IMR-90 (cell line): ENCODE results near the gene TSPEAR. TPM values are rescaled to one million over a fixed set of nuclear protein-coding genes. Genes with fewer than 3 reads are reported as not detected.

Experiments
- ATAC-seq: fragments of 200-7000 bp; cut with Tn5 transposase; 2 replicates; pipeline ENCODE4 v1.9.1; 2020; ENCODE audit warnings: low read depth, mild to moderate bottlenecking, moderate library complexity
- BruUV-seq: library from RNA; stranded (reverse); fragments of 400-500 nt; replicated peaks from 2 replicates; lab custom pipeline; 2021; lab: Mats Ljungman, UMichigan
- CTCF ChIA-PET: fragments of 300-600 bp; formaldehyde crosslinking; extraction: SDS; loops from one replicate; lab custom pipeline; 2021; ENCODE audit warnings: antibody characterized with exemption; lab: Yijun Ruan, JAX
- POLR2A ChIA-PET: fragments of 300-600 bp; sonication (Branson Sonifier 250); formaldehyde crosslinking; loops from one replicate; lab custom pipeline; 2022; ENCODE audit warnings: antibody characterized with exemption; ENCODE audit not compliant: unreplicated experiment; lab: Charles Lee
- DNase-seq: peaks from one replicate; pipeline ENCODE4 v3.0.0; 2013
- H2AFZ ChIP-seq: replicated peaks from 2 replicates; pipeline ENCODE3; 2013; ENCODE audit warnings: low read length, mild to moderate bottlenecking; ENCODE audit not compliant: poor library complexity
- H2AK5ac ChIP-seq: 2 replicates; pipeline ENCODE4 v1.6.1; 2013; ENCODE audit warnings: low read depth, low read length, inconsistent platforms
- H2AK9ac ChIP-seq: replicated peaks from 2 replicates; pipeline ENCODE3; 2013; ENCODE audit warnings: mild to moderate bottlenecking, low read depth, low read length, moderate library complexity; ENCODE audit not compliant: poor library complexity
- H2BK120ac ChIP-seq: 2 replicates; pipeline ENCODE4 v1.6.1; 2013; ENCODE audit warnings: low read depth, low read length, inconsistent platforms
- H2BK15ac ChIP-seq: 3 replicates; pipeline ENCODE4 v1.6.1; 2013; ENCODE audit warnings: low read depth, low read length, inconsistent platforms
- H2BK20ac ChIP-seq: 2 replicates; pipeline ENCODE4 v1.6.1; 2013; ENCODE audit warnings: low read depth, mild to moderate bottlenecking, inconsistent platforms, low read length, moderate library complexity
- H2BK5ac ChIP-seq: 2 replicates; pipeline ENCODE4 v1.6.1; 2013; ENCODE audit warnings: mild to moderate bottlenecking, low read depth, low read length, inconsistent platforms; ENCODE audit not compliant: poor library complexity, severe bottlenecking
- H3K14ac ChIP-seq: replicated peaks from 2 replicates; pipeline ENCODE4 v1.6.1; 2013; ENCODE audit warnings: low read depth, low read length, inconsistent platforms
- H3K18ac ChIP-seq: 2 replicates; pipeline ENCODE4 v1.6.1; 2013; ENCODE audit warnings: low read depth, low read length, control low read depth
- H3K23ac ChIP-seq: 2 replicates; pipeline ENCODE4 v1.6.1; 2013; ENCODE audit warnings: low read depth, low read length, inconsistent platforms
- H3K27ac ChIP-seq: 2 replicates; pipeline ENCODE4 v1.5.1; 2013; ENCODE audit warnings: mild to moderate bottlenecking, control low read depth, low read length; ENCODE audit not compliant: insufficient read depth
- H3K27me3 ChIP-seq: 2 replicates; pipeline ENCODE4 v1.6.1; 2013; ENCODE audit warnings: low read length; ENCODE audit not compliant: control insufficient read depth, insufficient read depth
- H3K36me3 ChIP-seq: 2 replicates; pipeline ENCODE4 v1.6.1; 2013; ENCODE audit warnings: low read length, mixed read lengths; ENCODE audit not compliant: control insufficient read depth, insufficient read depth
- H3K4ac ChIP-seq: 2 replicates; pipeline ENCODE4 v1.6.1; 2013; ENCODE audit warnings: low read depth, low read length, inconsistent platforms
- H3K4me1 ChIP-seq: 2 replicates; pipeline ENCODE4 v1.6.1; 2013; ENCODE audit warnings: low read length, mixed read lengths; ENCODE audit not compliant: control insufficient read depth, insufficient read depth
- H3K4me2 ChIP-seq: 2 replicates; pipeline ENCODE4 v1.6.1; 2013; ENCODE audit warnings: low read depth, mild to moderate bottlenecking, control low read depth, low read length, moderate library complexity
- H3K4me3 ChIP-seq: 2 replicates; pipeline ENCODE4 v1.5.1; 2013; ENCODE audit warnings: low read depth, mild to moderate bottlenecking, control low read depth, low read length, moderate library complexity; ENCODE audit not compliant: insufficient read depth
- H3K56ac ChIP-seq: 2 replicates; pipeline ENCODE4 v1.6.1; 2013; ENCODE audit warnings: low read length, inconsistent platforms; ENCODE audit not compliant: insufficient read depth; ENCODE audit errors: extremely low read depth
- H3K79me1 ChIP-seq, 2 experiments: 2 replicates each; pipeline ENCODE4 v1.6.1; 2013; ENCODE audit warnings: low read length in 2 of 2, inconsistent platforms in 1 of 2, low read depth in 1 of 2
- H3K9ac ChIP-seq: 2 replicates; pipeline ENCODE4 v1.6.1; 2013; ENCODE audit warnings: low read depth, low read length, control low read depth
- H3K9me1 ChIP-seq: 2 replicates; pipeline ENCODE4 v1.6.1; 2013; ENCODE audit warnings: low read length, inconsistent platforms; ENCODE audit not compliant: insufficient read depth
- H3K9me3 ChIP-seq: 2 replicates; pipeline ENCODE4 v1.6.1; 2013; ENCODE audit warnings: low read length; ENCODE audit not compliant: control insufficient read depth, insufficient read depth
- H4K20me1 ChIP-seq: 2 replicates; pipeline ENCODE4 v1.6.1; 2013; ENCODE audit warnings: low read length, inconsistent platforms; ENCODE audit not compliant: insufficient read depth
- H4K5ac ChIP-seq: 2 replicates; pipeline ENCODE4 v1.6.1; 2013; ENCODE audit warnings: mild to moderate bottlenecking, low read depth, low read length, control low read depth
- H4K8ac ChIP-seq, 2 experiments: 2 replicates each; pipeline ENCODE4 v1.6.1; 2013; ENCODE audit warnings: low read depth in 2 of 2, low read length in 2 of 2, control low read depth in 1 of 2, inconsistent platforms in 1 of 2
- H4K91ac ChIP-seq: 2 replicates; pipeline ENCODE4 v1.6.1; 2013; ENCODE audit warnings: low read depth, low read length, inconsistent platforms; ENCODE audit not compliant: insufficient read depth
- CHD1 ChIP-seq: IDR thresholded peaks from 2 replicates; pipeline ENCODE4 v1.6.1; 2012; ENCODE audit warnings: low read depth, low read length, improper control_type of control experiment
- FOS ChIP-seq: fragments of 150-350 bp; IDR thresholded peaks from 2 replicates; pipeline ENCODE4 v1.6.1; 2016; ENCODE audit warnings: low read depth, low read length
- MAZ ChIP-seq: IDR thresholded peaks from 2 replicates; pipeline ENCODE4 v1.6.1; 2012; ENCODE audit warnings: low read depth, mild to moderate bottlenecking, low read length, improper control_type of control experiment, moderate library complexity, borderline replicate concordance
- MXI1 ChIP-seq: IDR thresholded peaks from 2 replicates; pipeline ENCODE4 v1.6.1; 2012; ENCODE audit warnings: low read depth, mild to moderate bottlenecking, low read length, moderate library complexity, borderline replicate concordance
- NFE2L2 ChIP-seq: fragments of 150-350 bp; IDR thresholded peaks from 2 replicates; pipeline ENCODE4 v1.6.1; 2016; ENCODE audit warnings: low read depth, mild to moderate bottlenecking, low read length
- RFX5 ChIP-seq: IDR thresholded peaks from 2 replicates; pipeline ENCODE4 v1.8.0; 2012; ENCODE audit warnings: low read depth, mild to moderate bottlenecking, low read length, moderate library complexity
- SMC3 ChIP-seq: fragments of 150-350 bp; IDR thresholded peaks from 2 replicates; pipeline ENCODE4 v1.6.1; 2016; ENCODE audit warnings: low read depth, mild to moderate bottlenecking, antibody characterized with exemption, low read length, moderate library complexity
- WGBS, 2 experiments: methylation state at CpG; one replicate each; pipeline versions ENCODE4 v1.1.5 to v1.1.7; 2013; ENCODE audit warnings: missing lambda C conversion rate in 2 of 2; ENCODE audit not compliant: insufficient read length in 1 of 2; ENCODE audit errors: extremely low coverage in 2 of 2; 5-methylcytosine and 5-hydroxymethylcytosine counted together
- dilution Hi-C: fragments of 300-500 bp; cut with HindIII; formaldehyde crosslinking; loops from one replicate; pipeline ENCODE4 v1.14.3; 2018; ENCODE audit warnings: low sequenced_read_pairs; ENCODE audit not compliant: unreplicated experiment
- in situ Hi-C: fragments of 300-500 bp; cut with MboI; formaldehyde crosslinking; loops from 3 replicates; pipeline ENCODE4 v1.14.3; 2019; ENCODE audit warnings: low sequenced_read_pairs, inconsistent platforms, mixed read lengths
- intact Hi-C: fragments of 100-400 bp; cut with micrococcal nuclease; formaldehyde crosslinking; loops from 2 replicates; pipeline ENCODE4 v1.10.0; 2022
- polyA plus RNA-seq, 3 experiments: library from polyadenylated mRNA; depleted of rRNA; stranded (reverse); fragments of >200 nt; gene quantifications; 2 replicates each; pipeline ENCODE4 v1.2.3, GENCODE V29; 2012; ENCODE audit warnings: low replicate concordance in 1 of 3
- total RNA-seq: library from RNA; depleted of rRNA; stranded (reverse); fragments of >200 nt; gene quantifications from 2 replicates; pipeline ENCODE4 v1.2.3, GENCODE V29; 2012
- TF ChIP-seq, protein P1 (sequence below): conservative IDR thresholded peaks from 2 replicates; pipeline ENCODE4 v1.5.1; 2012; ENCODE audit warnings: mild to moderate bottlenecking, low read depth, low read length, improper control_type of control experiment
- TF ChIP-seq, protein P2 (sequence below): fragments of 150-350 bp; IDR thresholded peaks from 2 replicates; pipeline ENCODE4 v1.6.1; 2016; ENCODE audit warnings: low read depth, mild to moderate bottlenecking, low read length, moderate library complexity, borderline replicate concordance

Gene TSPEAR
- total and polyA plus RNA-seq, 2 of the 4 experiments (the other 2 are of a cell fraction), result not detected

DNA sequence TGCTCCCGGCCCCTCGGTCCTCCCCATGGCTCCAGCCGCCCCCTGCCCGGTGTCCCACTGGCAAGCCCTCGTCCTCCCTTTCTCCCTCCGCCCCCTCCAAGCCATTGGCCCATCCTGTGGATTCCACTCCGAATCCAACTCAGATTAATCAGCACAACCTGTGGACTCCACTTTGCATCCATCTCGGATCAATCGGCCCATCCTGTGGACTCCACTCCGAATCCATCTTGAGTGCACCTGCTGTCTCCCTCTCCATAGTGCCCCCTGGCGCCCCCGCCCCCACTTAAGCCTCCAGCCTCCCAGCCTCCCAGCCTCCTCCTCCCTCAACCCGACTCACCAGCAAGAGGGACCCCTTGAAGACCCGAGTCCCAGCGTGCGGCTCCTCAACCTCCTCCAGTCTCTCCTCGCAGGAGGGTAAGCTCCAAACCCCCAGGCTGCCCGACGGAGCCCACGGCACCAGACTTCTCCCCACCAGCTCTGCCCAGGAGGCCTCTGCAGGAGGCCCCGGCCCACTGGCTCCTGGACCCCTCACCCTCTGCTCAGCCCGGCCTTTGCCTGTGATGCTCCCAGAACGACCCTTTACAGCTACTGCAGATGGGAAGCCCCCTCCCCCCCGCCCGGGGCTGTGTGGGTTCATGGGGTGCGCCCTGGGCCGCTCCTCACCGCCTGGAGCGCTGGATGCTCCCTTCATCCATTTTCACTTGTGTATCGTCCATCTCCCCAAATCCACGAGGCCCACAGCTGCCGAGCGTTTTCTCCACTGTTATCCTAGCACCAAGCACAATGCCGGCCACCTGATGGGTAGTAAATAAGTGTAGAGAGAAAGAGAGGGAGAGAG lies 40.6 kb upstream of the TSPEAR start:
- Histone ChIP-seq H3K9me1 (peaks cover 2% of the 10 kb centered on the region; the same call in 1 of the 2 replicates), H4K20me1 (no peaks in the 10 kb centered on the region), H2BK15ac (no peak overlapping the region), H3K79me1 (no peaks in the 10 kb centered on the region), H4K91ac (no peak overlapping the region), H4K5ac (no peak overlapping the region), H3K27me3 (peaks cover 36% of the 10 kb centered on the region), H3K4me3 (no peak overlapping the region), H3K9me3 (peaks cover 3% of the 10 kb centered on the region; the same call in 1 of the 2 replicates), H3K18ac (no peak overlapping the region), H3K9ac (no peak overlapping the region), H2BK5ac (no peak overlapping the region), H4K8ac (no peak overlapping the region), H2AK5ac (no peak overlapping the region), H2AFZ (no peak overlapping the region), H3K14ac (no peak overlapping the region), H3K4ac (no peak overlapping the region), H3K27ac (no peak overlapping the region), H2BK120ac (no peak overlapping the region), H2BK20ac (no peak overlapping the region), H3K23ac (no peak overlapping the region), H3K56ac (no peak overlapping the region), H3K36me3 (no peaks in the 10 kb centered on the region), H3K4me1 (no peaks in the 10 kb centered on the region), H3K4me2 (no peak overlapping the region), H2AK9ac (no peak overlapping the region)
- dilution Hi-C loops, result no loop called here
- ATAC-seq (no peak), DNase-seq (no peak)
- no peak for TF ChIP-seq RFX5
- no peak for TF ChIP-seq MAZ
- TF ChIP-seq, protein P1, sequence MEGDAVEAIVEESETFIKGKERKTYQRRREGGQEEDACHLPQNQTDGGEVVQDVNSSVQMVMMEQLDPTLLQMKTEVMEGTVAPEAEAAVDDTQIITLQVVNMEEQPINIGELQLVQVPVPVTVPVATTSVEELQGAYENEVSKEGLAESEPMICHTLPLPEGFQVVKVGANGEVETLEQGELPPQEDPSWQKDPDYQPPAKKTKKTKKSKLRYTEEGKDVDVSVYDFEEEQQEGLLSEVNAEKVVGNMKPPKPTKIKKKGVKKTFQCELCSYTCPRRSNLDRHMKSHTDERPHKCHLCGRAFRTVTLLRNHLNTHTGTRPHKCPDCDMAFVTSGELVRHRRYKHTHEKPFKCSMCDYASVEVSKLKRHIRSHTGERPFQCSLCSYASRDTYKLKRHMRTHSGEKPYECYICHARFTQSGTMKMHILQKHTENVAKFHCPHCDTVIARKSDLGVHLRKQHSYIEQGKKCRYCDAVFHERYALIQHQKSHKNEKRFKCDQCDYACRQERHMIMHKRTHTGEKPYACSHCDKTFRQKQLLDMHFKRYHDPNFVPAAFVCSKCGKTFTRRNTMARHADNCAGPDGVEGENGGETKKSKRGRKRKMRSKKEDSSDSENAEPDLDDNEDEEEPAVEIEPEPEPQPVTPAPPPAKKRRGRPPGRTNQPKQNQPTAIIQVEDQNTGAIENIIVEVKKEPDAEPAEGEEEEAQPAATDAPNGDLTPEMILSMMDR, result no peak
- TF ChIP-seq CHD1, result no peak
- TF ChIP-seq FOS, result no peak
- no peak for TF ChIP-seq SMC3
- TF ChIP-seq, protein P2, sequence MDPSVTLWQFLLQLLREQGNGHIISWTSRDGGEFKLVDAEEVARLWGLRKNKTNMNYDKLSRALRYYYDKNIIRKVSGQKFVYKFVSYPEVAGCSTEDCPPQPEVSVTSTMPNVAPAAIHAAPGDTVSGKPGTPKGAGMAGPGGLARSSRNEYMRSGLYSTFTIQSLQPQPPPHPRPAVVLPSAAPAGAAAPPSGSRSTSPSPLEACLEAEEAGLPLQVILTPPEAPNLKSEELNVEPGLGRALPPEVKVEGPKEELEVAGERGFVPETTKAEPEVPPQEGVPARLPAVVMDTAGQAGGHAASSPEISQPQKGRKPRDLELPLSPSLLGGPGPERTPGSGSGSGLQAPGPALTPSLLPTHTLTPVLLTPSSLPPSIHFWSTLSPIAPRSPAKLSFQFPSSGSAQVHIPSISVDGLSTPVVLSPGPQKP, result no peak
- no peak for TF ChIP-seq NFE2L2
- TF ChIP-seq MXI1, result no peak
- WGBS, 2 experiments, result 69% methylated on average over 11 of the region's 34 CpGs; no CpG with 5 or more reads in 1 of the 2 experiments
- intact Hi-C loops, result no loop called here
- in situ Hi-C loops, result no loop called here
- BruUV-seq, result no TSS peak
- ChIA-PET POLR2A (no interaction called here), CTCF (no interaction called here)
